Jurkat, Clone E6-1 (cell line): ENCODE measurements around the gene ONECUT2.

Experiments
- DNase-seq: peaks from one replicate; pipeline ENCODE4 v3.0.0-alpha.2; 2011; ENCODE audit warnings: low read depth, low spot score
- H3K4me3 ChIP-seq: 2 replicates; pipeline ENCODE4 v1.5.1; 2011; ENCODE audit warnings: mild to moderate bottlenecking, low read length, control low read depth, moderate library complexity

Gene ONECUT2

GRCh38 chr18:57430079-57431001, 4.8 kb upstream of the ONECUT2 start:
- DNase-seq: no peak
- H3K4me3 ChIP-seq: no peak overlapping the region

- H3K4me3 ChIP-seq: no peak overlapping the region
- DNase-seq: no peak
Observed at GRCh38 chr18:57431002-57431382, 4.2 kb upstream of the ONECUT2 start.

- H3K4me3 ChIP-seq: no peak overlapping the region
- no peak for DNase-seq
Observed at GRCh38 chr18:57431467-57432080, 3.6 kb upstream of the ONECUT2 start.

GRCh38 chr18:57432140-57432539, 3.0 kb upstream of the ONECUT2 start:
- no peak for DNase-seq
- no peak overlapping the region for H3K4me3 ChIP-seq

- H3K4me3 ChIP-seq: no peak overlapping the region
- no peak for DNase-seq
Observed at GRCh38 chr18:57432751-57433400, 2.3 kb upstream of the ONECUT2 start.

GRCh38 chr18:57433482-57433881, 1.7 kb upstream of the ONECUT2 start:
- DNase-seq: no peak
- no peak overlapping the region for H3K4me3 ChIP-seq

GRCh38 chr18:57433934-57434535, 1.1 kb upstream of the ONECUT2 start:
- peak overlapping the region; percentile 65 for H3K4me3 ChIP-seq
- no peak for DNase-seq

- peak overlapping the region; percentile 39 for H3K4me3 ChIP-seq
- no peak for DNase-seq
Observed at GRCh38 chr18:57435846-57436190, 644 bp downstream of the ONECUT2 start.

- H3K4me3 ChIP-seq: peak overlapping the region; percentile 39
Observed at GRCh38 chr18:57436191-57436964, 1.2 kb downstream of the ONECUT2 start.

GRCh38 chr18:57436965-57437333, 1.8 kb downstream of the ONECUT2 start:
- no peak overlapping the region for H3K4me3 ChIP-seq
- no peak for DNase-seq

More at GRCh38 chr18:57436191-57436964, 1.2 kb downstream of the ONECUT2 start:
- no peak for DNase-seq

GRCh38 chr18:57437402-57437765, 2.2 kb downstream of the ONECUT2 start:
- H3K4me3 ChIP-seq: peak overlapping the region; percentile 68
- DNase-seq: no peak

GRCh38 chr18:57437766-57438671, 2.8 kb downstream of the ONECUT2 start:
- DNase-seq: peak; percentile 84
- H3K4me3 ChIP-seq: peak overlapping the region; percentile 68

GRCh38 chr18:57438743-57439608, 3.8 kb downstream of the ONECUT2 start:
- peak overlapping the region; percentile 68 for H3K4me3 ChIP-seq
- DNase-seq: no peak

- DNase-seq: no peak
Observed at GRCh38 chr18:57439609-57439968, 4.4 kb downstream of the ONECUT2 start.

GRCh38 chr18:57439985-57440330, 4.8 kb downstream of the ONECUT2 start:
- no peak overlapping the region for H3K4me3 ChIP-seq
- no peak for DNase-seq

More at GRCh38 chr18:57439609-57439968, 4.4 kb downstream of the ONECUT2 start:
- H3K4me3 ChIP-seq: no peak overlapping the region

GRCh38 chr18:57440331-57441070, 5.3 kb downstream of the ONECUT2 start:
- no peak overlapping the region for H3K4me3 ChIP-seq
- DNase-seq: no peak
